ENCODE measurements around the gene TRPM3.

The TRPM3 gene

GRCh38 chr9:70962761-70963440, 158.5 kb downstream of the TRPM3 start:
- H3K4me1 Mint-ChIP-seq (ENCODE audit: low read depth), result no peaks in the 10 kb centered on the region
- H3K36me3 Mint-ChIP-seq (ENCODE audit: low read depth), result no peaks in the 10 kb centered on the region
- H3K27ac Mint-ChIP-seq, result no peak overlapping the region
- no peaks in the 10 kb centered on the region for H3K9me3 Mint-ChIP-seq
- H3K4me3 Mint-ChIP-seq, result no peak overlapping the region
- no peaks in the 10 kb centered on the region for H3K27me3 Mint-ChIP-seq (ENCODE audit: low read depth)

DNA sequence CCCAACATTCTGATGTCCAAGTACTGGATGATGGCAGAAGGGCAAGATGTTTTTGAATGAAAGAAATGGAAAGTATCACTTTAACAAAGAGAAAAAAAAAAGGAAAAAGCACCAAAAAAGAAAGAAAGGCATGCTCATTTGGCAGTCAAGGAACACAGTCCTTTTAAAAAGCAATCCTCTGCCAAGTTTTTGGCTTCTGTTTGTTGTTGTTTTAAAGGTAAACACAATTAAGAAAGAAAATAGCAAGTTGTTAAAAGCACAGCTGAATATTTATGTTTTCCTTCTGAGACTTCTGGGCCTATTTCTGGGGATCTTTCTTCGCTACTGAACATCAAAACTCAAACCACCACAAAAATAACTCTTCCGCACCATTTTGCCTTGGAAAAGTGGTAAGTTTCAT, 162.1 kb downstream of the TRPM3 start:
- no peak overlapping the region for H3K4me3 Mint-ChIP-seq
- H3K36me3 Mint-ChIP-seq (ENCODE audit: low read depth), result no peaks in the 10 kb centered on the region
- no peaks in the 10 kb centered on the region for H3K4me1 Mint-ChIP-seq (ENCODE audit: low read depth)
- no peak overlapping the region for H3K27ac Mint-ChIP-seq
- H3K9me3 Mint-ChIP-seq, result no peaks in the 10 kb centered on the region
- no peaks in the 10 kb centered on the region for H3K27me3 Mint-ChIP-seq (ENCODE audit: low read depth)

GRCh38 chr9:70954596-70955143, 166.8 kb downstream of the TRPM3 start:
- Mint-ChIP-seq H3K9me3 (no peaks in the 10 kb centered on the region), H3K27ac (no peak overlapping the region), H3K36me3 (ENCODE audit: low read depth) (no peaks in the 10 kb centered on the region), H3K4me1 (ENCODE audit: low read depth) (no peaks in the 10 kb centered on the region), H3K4me3 (no peak overlapping the region), H3K27me3 (ENCODE audit: low read depth) (no peaks in the 10 kb centered on the region)

DNA sequence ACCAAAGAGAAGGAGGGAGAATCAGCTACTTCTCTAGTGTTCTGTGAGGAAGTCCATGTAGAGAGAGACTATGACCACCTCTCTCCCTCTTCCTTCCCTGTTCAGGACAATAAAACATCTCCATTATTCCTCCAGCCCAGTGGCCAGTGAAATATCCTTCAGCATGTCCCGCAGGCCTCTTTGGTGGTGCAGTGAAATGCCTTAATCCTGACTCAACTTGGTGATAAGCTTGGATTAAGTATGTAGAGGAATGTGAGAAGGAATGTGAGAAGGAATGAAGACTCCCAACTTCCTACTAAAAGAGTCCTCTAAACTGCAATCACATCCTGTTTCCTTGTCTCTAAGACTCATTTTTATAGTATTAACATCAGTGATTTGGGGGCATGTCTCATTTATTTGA, 167.3 kb downstream of the TRPM3 start:
- Mint-ChIP-seq H3K4me3 (no peak overlapping the region), H3K27me3 (ENCODE audit: low read depth) (no peaks in the 10 kb centered on the region), H3K36me3 (ENCODE audit: low read depth) (no peaks in the 10 kb centered on the region), H3K27ac (no peak overlapping the region), H3K9me3 (no peaks in the 10 kb centered on the region), H3K4me1 (ENCODE audit: low read depth) (no peaks in the 10 kb centered on the region)

DNA sequence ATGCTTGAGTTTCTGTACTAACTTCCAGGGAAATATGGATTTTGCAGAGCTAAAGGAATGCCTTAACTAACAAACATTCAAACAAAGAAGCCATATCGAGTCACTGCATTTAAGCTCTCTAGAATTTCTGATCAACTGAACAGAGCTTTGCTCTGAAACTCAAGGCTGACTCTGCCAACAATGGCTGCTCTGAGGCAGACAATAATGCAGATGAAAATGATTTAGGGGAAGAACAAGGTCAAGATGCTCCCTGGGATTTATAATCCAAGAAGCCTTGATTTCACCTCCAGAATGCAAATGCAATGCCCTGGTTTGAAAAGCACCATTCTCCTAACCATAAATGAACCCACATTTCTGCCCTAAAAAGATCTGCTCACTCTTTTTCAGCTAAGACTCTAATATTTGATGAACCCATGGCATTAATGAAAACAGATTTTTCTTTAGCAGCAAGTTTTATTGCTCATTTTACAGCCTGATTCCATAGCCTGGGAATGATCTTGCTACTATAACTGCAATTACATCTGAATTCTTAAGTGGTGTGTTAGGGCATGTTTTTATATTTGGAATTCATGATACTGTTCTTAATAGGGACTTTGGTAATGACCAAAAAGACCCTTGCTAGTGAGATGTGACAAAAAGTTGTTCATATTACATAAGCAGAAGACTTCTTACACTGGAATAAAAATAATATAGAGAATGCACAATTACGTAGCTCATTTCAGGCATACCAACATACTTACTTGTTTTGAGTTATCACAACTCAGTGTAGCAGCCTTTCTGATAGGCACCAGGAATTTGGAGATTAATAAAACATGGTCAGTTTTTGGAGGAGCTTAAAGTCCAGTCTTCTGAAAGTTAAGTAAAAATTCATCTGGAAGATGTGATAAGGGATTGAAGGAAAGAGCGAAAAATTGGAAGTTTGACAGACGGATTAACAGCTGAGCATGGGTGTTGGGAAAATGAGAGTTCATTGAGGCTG, 169.4 kb downstream of the TRPM3 start:
- Mint-ChIP-seq H3K27ac (no peak overlapping the region), H3K4me3 (no peak overlapping the region), H3K36me3 (ENCODE audit: low read depth) (no peaks in the 10 kb centered on the region), H3K9me3 (no peaks in the 10 kb centered on the region), H3K27me3 (ENCODE audit: low read depth) (peaks cover 4% of the 10 kb centered on the region), H3K4me1 (ENCODE audit: low read depth) (no peaks in the 10 kb centered on the region)

- H3K27ac Mint-ChIP-seq, result no peak overlapping the region
- no peaks in the 10 kb centered on the region for H3K36me3 Mint-ChIP-seq (ENCODE audit: low read depth)
- H3K9me3 Mint-ChIP-seq, result no peaks in the 10 kb centered on the region
- peaks cover 4% of the 10 kb centered on the region for H3K27me3 Mint-ChIP-seq (ENCODE audit: low read depth)
- H3K4me3 Mint-ChIP-seq, result no peak overlapping the region
- H3K4me1 Mint-ChIP-seq (ENCODE audit: low read depth), result no peaks in the 10 kb centered on the region
Observed at GRCh38 chr9:70950270-70950669, 171.2 kb downstream of the TRPM3 start.

- Mint-ChIP-seq H3K36me3 (ENCODE audit: low read depth) (no peaks in the 10 kb centered on the region), H3K27me3 (ENCODE audit: low read depth) (peaks cover 4% of the 10 kb centered on the region), H3K27ac (no peak overlapping the region), H3K4me3 (no peak overlapping the region), H3K4me1 (ENCODE audit: low read depth) (no peaks in the 10 kb centered on the region), H3K9me3 (no peaks in the 10 kb centered on the region)
Observed at GRCh38 chr9:70949239-70949638, 172.2 kb downstream of the TRPM3 start.

DNA sequence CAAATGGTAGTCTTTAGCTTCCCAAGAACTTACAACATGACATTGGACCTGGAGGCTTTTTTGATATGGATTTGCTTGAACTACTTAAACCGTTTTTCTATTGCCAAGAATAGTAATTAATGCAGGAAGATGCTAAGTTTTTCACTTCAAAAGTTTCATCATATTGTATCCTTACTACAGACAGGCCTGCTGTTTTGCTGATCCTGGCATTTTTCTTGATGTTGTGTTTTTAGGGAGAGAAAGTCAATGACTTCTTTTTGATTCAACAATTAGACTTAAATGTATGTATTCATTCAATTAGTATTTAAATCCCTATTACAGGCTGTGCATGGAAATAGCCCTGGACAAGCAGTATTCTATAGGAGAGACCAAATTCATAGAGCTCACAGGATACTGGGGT, 172.7 kb downstream of the TRPM3 start:
- Mint-ChIP-seq H3K36me3 (ENCODE audit: low read depth) (no peaks in the 10 kb centered on the region), H3K4me3 (no peak overlapping the region), H3K27me3 (ENCODE audit: low read depth) (peaks cover 4% of the 10 kb centered on the region), H3K9me3 (no peaks in the 10 kb centered on the region), H3K4me1 (ENCODE audit: low read depth) (no peaks in the 10 kb centered on the region), H3K27ac (no peak overlapping the region)

DNA sequence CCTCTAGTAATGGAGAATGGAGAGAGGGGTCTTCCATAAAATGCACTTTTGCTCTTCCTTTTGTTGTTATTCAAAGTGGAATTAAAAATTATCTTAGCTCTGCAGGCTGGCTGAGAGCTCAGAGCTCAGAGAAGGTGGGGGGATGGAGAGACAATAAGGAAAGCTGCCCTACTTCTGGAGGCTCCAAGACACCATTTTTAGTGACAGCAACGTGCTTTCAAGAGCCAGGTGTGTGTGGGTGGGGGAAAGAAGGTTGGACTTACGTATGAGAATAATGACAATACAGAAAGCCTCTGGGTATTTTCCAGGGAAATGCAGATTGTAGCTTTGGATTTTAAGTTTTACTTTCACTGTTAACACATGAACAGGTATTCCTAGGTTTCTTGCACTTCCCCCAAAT, 173.9 kb downstream of the TRPM3 start:
- Mint-ChIP-seq H3K27me3 (ENCODE audit: low read depth) (peaks cover 4% of the 10 kb centered on the region), H3K27ac (no peak overlapping the region), H3K9me3 (no peaks in the 10 kb centered on the region), H3K36me3 (ENCODE audit: low read depth) (no peaks in the 10 kb centered on the region), H3K4me3 (no peak overlapping the region), H3K4me1 (ENCODE audit: low read depth) (no peaks in the 10 kb centered on the region)

GRCh38 chr9:70947086-70947485, 174.3 kb downstream of the TRPM3 start:
- Mint-ChIP-seq H3K4me1 (ENCODE audit: low read depth) (no peaks in the 10 kb centered on the region), H3K36me3 (ENCODE audit: low read depth) (no peaks in the 10 kb centered on the region), H3K27ac (no peak overlapping the region), H3K27me3 (ENCODE audit: low read depth) (peaks cover 4% of the 10 kb centered on the region), H3K4me3 (no peak overlapping the region), H3K9me3 (no peaks in the 10 kb centered on the region)

DNA sequence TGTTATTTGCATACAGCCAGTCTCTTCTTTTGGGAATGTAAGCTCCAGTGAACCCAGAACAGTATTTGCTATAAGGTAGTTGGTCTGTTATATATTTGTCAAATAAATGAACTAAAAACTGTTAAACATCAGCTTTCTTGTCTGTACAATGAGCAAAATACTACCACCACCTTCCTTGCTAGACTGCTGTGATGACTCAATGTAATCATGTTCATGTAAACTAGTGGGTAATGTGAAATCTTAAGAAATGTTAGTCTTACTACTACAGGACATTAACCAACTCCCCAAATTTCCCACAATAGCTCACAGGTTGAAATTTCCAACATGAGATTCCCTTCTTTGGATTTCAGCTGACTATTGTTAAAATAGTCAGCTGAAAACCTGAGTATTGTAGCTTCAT, 176.1 kb downstream of the TRPM3 start:
- Mint-ChIP-seq H3K9me3 (no peaks in the 10 kb centered on the region), H3K27me3 (ENCODE audit: low read depth) (peaks cover 4% of the 10 kb centered on the region), H3K4me1 (ENCODE audit: low read depth) (no peaks in the 10 kb centered on the region), H3K36me3 (ENCODE audit: low read depth) (no peaks in the 10 kb centered on the region), H3K27ac (no peak overlapping the region), H3K4me3 (no peak overlapping the region)

DNA sequence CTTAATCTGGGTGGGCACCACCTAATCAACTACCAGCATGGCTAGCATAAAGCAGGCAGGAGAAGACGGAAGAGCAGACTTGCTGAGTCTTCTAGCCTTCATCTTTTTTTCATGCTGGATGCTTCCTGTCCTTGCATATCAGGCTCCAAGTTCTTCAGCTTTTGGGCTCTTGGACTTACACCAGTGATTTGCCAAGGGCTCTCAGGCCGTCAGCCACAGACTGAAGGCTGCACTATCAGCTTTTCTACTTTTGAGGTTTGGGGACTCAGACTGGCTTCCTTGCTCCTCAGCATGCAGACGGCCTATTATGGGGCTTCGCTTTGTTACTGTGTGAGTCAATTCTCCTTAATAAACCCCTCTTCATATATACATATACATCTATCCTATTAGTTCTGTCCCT, 180.2 kb downstream of the TRPM3 start:
- H3K4me3 Mint-ChIP-seq, result no peak overlapping the region
- H3K36me3 Mint-ChIP-seq (ENCODE audit: low read depth), result no peaks in the 10 kb centered on the region
- H3K27ac Mint-ChIP-seq, result no peak overlapping the region
- H3K4me1 Mint-ChIP-seq (ENCODE audit: low read depth), result no peaks in the 10 kb centered on the region
- no peaks in the 10 kb centered on the region for H3K27me3 Mint-ChIP-seq (ENCODE audit: low read depth)
- no peaks in the 10 kb centered on the region for H3K9me3 Mint-ChIP-seq

- H3K4me3 Mint-ChIP-seq, result no peak overlapping the region
- H3K27ac Mint-ChIP-seq, result no peak overlapping the region
- no peaks in the 10 kb centered on the region for H3K36me3 Mint-ChIP-seq (ENCODE audit: low read depth)
- no peaks in the 10 kb centered on the region for H3K4me1 Mint-ChIP-seq (ENCODE audit: low read depth)
- no peaks in the 10 kb centered on the region for H3K27me3 Mint-ChIP-seq (ENCODE audit: low read depth)
- no peaks in the 10 kb centered on the region for H3K9me3 Mint-ChIP-seq
Observed at GRCh38 chr9:70940605-70941004, 180.8 kb downstream of the TRPM3 start.

DNA sequence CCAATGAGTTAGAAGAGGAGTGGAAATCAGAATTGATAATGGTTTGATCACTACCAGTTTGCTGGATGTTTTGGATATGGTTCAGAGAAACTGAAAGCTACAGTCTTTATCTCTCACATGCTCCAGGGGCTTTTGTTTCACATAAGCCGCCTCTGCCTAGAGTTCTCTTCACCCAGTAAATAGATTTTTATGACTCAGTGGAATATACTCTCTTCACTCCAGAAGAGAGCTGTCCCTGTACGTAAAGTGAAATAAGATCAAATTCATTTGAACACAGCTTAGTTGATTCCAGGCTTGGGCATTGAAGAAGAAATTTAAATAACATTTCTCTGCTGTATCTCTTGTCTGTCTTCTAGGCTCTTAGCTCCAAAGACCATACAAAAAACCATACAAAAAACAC, 184.9 kb downstream of the TRPM3 start:
- no peak overlapping the region for H3K4me3 Mint-ChIP-seq
- no peaks in the 10 kb centered on the region for H3K36me3 Mint-ChIP-seq (ENCODE audit: low read depth)
- no peaks in the 10 kb centered on the region for H3K27me3 Mint-ChIP-seq (ENCODE audit: low read depth)
- no peaks in the 10 kb centered on the region for H3K4me1 Mint-ChIP-seq (ENCODE audit: low read depth)
- H3K27ac Mint-ChIP-seq, result no peak overlapping the region
- no peaks in the 10 kb centered on the region for H3K9me3 Mint-ChIP-seq

GRCh38 chr9:70935856-70936255, 185.6 kb downstream of the TRPM3 start:
- H3K4me3 Mint-ChIP-seq, result no peak overlapping the region
- no peaks in the 10 kb centered on the region for H3K27me3 Mint-ChIP-seq (ENCODE audit: low read depth)
- no peaks in the 10 kb centered on the region for H3K9me3 Mint-ChIP-seq
- no peaks in the 10 kb centered on the region for H3K36me3 Mint-ChIP-seq (ENCODE audit: low read depth)
- H3K27ac Mint-ChIP-seq, result no peak overlapping the region
- no peaks in the 10 kb centered on the region for H3K4me1 Mint-ChIP-seq (ENCODE audit: low read depth)

All from T-helper 1 cell treated with Interleukin-12 subunit alpha and Interleukin-12 subunit beta and Interleukin-4 antibody, amounts not matched to agents 30 μg/mL and 1 μg/mL, for 36 hours (primary cell).